Measurements from ENCODE around the gene SLC35B1.

SLC35B1 gene

GRCh38 chr17:49746791-49747490 lies 39.2 kb upstream of the SLC35B1 start:
- Histone ChIP-seq H3K4me3 (ENCODE audit: low read depth in 1 of 2, low read length in 2 of 2) (no peak overlapping the region), H3K27me3 (ENCODE audit: control insufficient read depth in 1 of 2, insufficient read depth in 2 of 2, low read length in 2 of 2) (no peaks in the 10 kb centered on the region), H3K9me3 (ENCODE audit: low read length) (no peaks in the 10 kb centered on the region), H3K27ac (ENCODE audit: low read depth, low read length) (no peak overlapping the region), H3K4me1 (ENCODE audit: insufficient read depth, low read length) (peaks cover 36% of the 10 kb centered on the region), H3K36me3 (ENCODE audit: insufficient read depth, low read length) (peaks cover 5% of the 10 kb centered on the region), H3K9ac (ENCODE audit: low read length) (no peak overlapping the region)

- no peak overlapping the region for H3K4me3 ChIP-seq (ENCODE audit: low read depth in 1 of 2, low read length in 2 of 2)
- H3K9me3 ChIP-seq (ENCODE audit: low read length) = no peaks in the 10 kb centered on the region
- H3K4me1 ChIP-seq (ENCODE audit: insufficient read depth, low read length) = peaks cover 50% of the 10 kb centered on the region
- no peak overlapping the region for H3K27ac ChIP-seq (ENCODE audit: low read depth, low read length)
- H3K27me3 ChIP-seq (ENCODE audit: control insufficient read depth in 1 of 2, insufficient read depth in 2 of 2, low read length in 2 of 2) = no peaks in the 10 kb centered on the region
- H3K36me3 ChIP-seq (ENCODE audit: insufficient read depth, low read length) = peaks cover 5% of the 10 kb centered on the region
- no peak overlapping the region for H3K9ac ChIP-seq (ENCODE audit: low read length)
These were observed 37.7 kb upstream of the SLC35B1 start for GRCh38 chr17:49745175-49746139.

GRCh38 chr17:49742166-49742638 lies 34.4 kb upstream of the SLC35B1 start:
- Histone ChIP-seq H3K27me3 (ENCODE audit: control insufficient read depth in 1 of 2, insufficient read depth in 2 of 2, low read length in 2 of 2) (no peaks in the 10 kb centered on the region), H3K36me3 (ENCODE audit: insufficient read depth, low read length) (peaks cover 5% of the 10 kb centered on the region), H3K27ac (ENCODE audit: low read depth, low read length) (peak overlapping the region; percentile 79), H3K9me3 (ENCODE audit: low read length) (no peaks in the 10 kb centered on the region), H3K9ac (ENCODE audit: low read length) (no peak overlapping the region), H3K4me3 (ENCODE audit: low read depth in 1 of 2, low read length in 2 of 2) (no peak overlapping the region), H3K4me1 (ENCODE audit: insufficient read depth, low read length) (peaks cover 76% of the 10 kb centered on the region)

- Histone ChIP-seq H3K4me1 (ENCODE audit: insufficient read depth, low read length) (peaks cover 75% of the 10 kb centered on the region), H3K36me3 (ENCODE audit: insufficient read depth, low read length) (peaks cover 3% of the 10 kb centered on the region), H3K27ac (ENCODE audit: low read depth, low read length) (peak overlapping the region; percentile 79), H3K9me3 (ENCODE audit: low read length) (no peaks in the 10 kb centered on the region), H3K27me3 (ENCODE audit: control insufficient read depth in 1 of 2, insufficient read depth in 2 of 2, low read length in 2 of 2) (no peaks in the 10 kb centered on the region), H3K4me3 (ENCODE audit: low read depth in 1 of 2, low read length in 2 of 2) (peak overlapping the region in 1 of 2 donors; percentile 3), H3K9ac (ENCODE audit: low read length) (no peak overlapping the region)
These were observed 33.9 kb upstream of the SLC35B1 start for GRCh38 chr17:49741692-49742076.

GRCh38 chr17:49741009-49741691 lies 33.4 kb upstream of the SLC35B1 start:
- H3K4me1 ChIP-seq (ENCODE audit: insufficient read depth, low read length) = peaks cover 70% of the 10 kb centered on the region
- peak overlapping the region; percentile 79 for H3K27ac ChIP-seq (ENCODE audit: low read depth, low read length)
- H3K4me3 ChIP-seq (ENCODE audit: low read depth in 1 of 2, low read length in 2 of 2) = peak overlapping the region in 1 of 2 donors; percentile 7
- H3K27me3 ChIP-seq (ENCODE audit: control insufficient read depth in 1 of 2, insufficient read depth in 2 of 2, low read length in 2 of 2) = no peaks in the 10 kb centered on the region
- H3K36me3 ChIP-seq (ENCODE audit: insufficient read depth, low read length) = no peaks in the 10 kb centered on the region
- H3K9ac ChIP-seq (ENCODE audit: low read length) = peak overlapping the region; percentile 12
- no peaks in the 10 kb centered on the region for H3K9me3 ChIP-seq (ENCODE audit: low read length)

GRCh38 chr17:49739641-49740271 lies 32.0 kb upstream of the SLC35B1 start:
- Histone ChIP-seq H3K9ac (ENCODE audit: low read length) (no peak overlapping the region), H3K4me3 (ENCODE audit: low read depth in 1 of 2, low read length in 2 of 2) (peak overlapping the region in 1 of 2 donors; percentile 25), H3K27me3 (ENCODE audit: control insufficient read depth in 1 of 2, insufficient read depth in 2 of 2, low read length in 2 of 2) (no peaks in the 10 kb centered on the region), H3K4me1 (ENCODE audit: insufficient read depth, low read length) (peaks cover 63% of the 10 kb centered on the region), H3K36me3 (ENCODE audit: insufficient read depth, low read length) (no peaks in the 10 kb centered on the region), H3K27ac (ENCODE audit: low read depth, low read length) (peak overlapping the region; percentile 47), H3K9me3 (ENCODE audit: low read length) (no peaks in the 10 kb centered on the region)

- Histone ChIP-seq H3K36me3 (ENCODE audit: insufficient read depth, low read length) (no peaks in the 10 kb centered on the region), H3K4me1 (ENCODE audit: insufficient read depth, low read length) (peaks cover 63% of the 10 kb centered on the region), H3K9me3 (ENCODE audit: low read length) (no peaks in the 10 kb centered on the region), H3K27ac (ENCODE audit: low read depth, low read length) (peak overlapping the region; percentile 30), H3K27me3 (ENCODE audit: control insufficient read depth in 1 of 2, insufficient read depth in 2 of 2, low read length in 2 of 2) (no peaks in the 10 kb centered on the region), H3K4me3 (ENCODE audit: low read depth in 1 of 2, low read length in 2 of 2) (no peak overlapping the region), H3K9ac (ENCODE audit: low read length) (no peak overlapping the region)
These were observed 30.8 kb upstream of the SLC35B1 start for GRCh38 chr17:49738456-49739163.

- no peak overlapping the region for H3K4me3 ChIP-seq (ENCODE audit: low read depth in 1 of 2, low read length in 2 of 2)
- no peak overlapping the region for H3K9ac ChIP-seq (ENCODE audit: low read length)
- peaks cover 59% of the 10 kb centered on the region for H3K4me1 ChIP-seq (ENCODE audit: insufficient read depth, low read length)
- no peaks in the 10 kb centered on the region for H3K9me3 ChIP-seq (ENCODE audit: low read length)
- no peak overlapping the region for H3K27ac ChIP-seq (ENCODE audit: low read depth, low read length)
- no peaks in the 10 kb centered on the region for H3K27me3 ChIP-seq (ENCODE audit: control insufficient read depth in 1 of 2, insufficient read depth in 2 of 2, low read length in 2 of 2)
- no peaks in the 10 kb centered on the region for H3K36me3 ChIP-seq (ENCODE audit: insufficient read depth, low read length)
These were observed 27.0 kb upstream of the SLC35B1 start for GRCh38 chr17:49734515-49735490.

- no peak overlapping the region for H3K9ac ChIP-seq (ENCODE audit: low read length)
- no peaks in the 10 kb centered on the region for H3K36me3 ChIP-seq (ENCODE audit: insufficient read depth, low read length)
- no peaks in the 10 kb centered on the region for H3K9me3 ChIP-seq (ENCODE audit: low read length)
- H3K27ac ChIP-seq (ENCODE audit: low read depth, low read length) = peak overlapping the region; percentile 70
- H3K4me1 ChIP-seq (ENCODE audit: insufficient read depth, low read length) = peaks cover 57% of the 10 kb centered on the region
- no peaks in the 10 kb centered on the region for H3K27me3 ChIP-seq (ENCODE audit: control insufficient read depth in 1 of 2, insufficient read depth in 2 of 2, low read length in 2 of 2)
- no peak overlapping the region for H3K4me3 ChIP-seq (ENCODE audit: low read depth in 1 of 2, low read length in 2 of 2)
These were observed 23.7 kb upstream of the SLC35B1 start for GRCh38 chr17:49731435-49731831.
